SU-DHL-6 (cell line): ENCODE measurements around the gene DHRS7.

Experiments
- EZH2phosphoT487 ChIP-seq: fragments of 200-600 bp; sonication (generic), shearing (Covaris generic); conservative IDR thresholded peaks from 2 replicates; pipeline ENCODE4 v1.6.1; 2018; ENCODE audit warnings: mild to moderate bottlenecking, antibody characterized with exemption, low read length, moderate library complexity, mixed read lengths
- TF ChIP-seq, protein P1 (sequence below): fragments of 200-600 bp; sonication (generic); IDR thresholded peaks from one replicate; pipeline ENCODE4 v1.5.1; 2017; ENCODE audit warnings: antibody characterized with exemption, mild to moderate bottlenecking, low read length, moderate library complexity; ENCODE audit not compliant: insufficient read depth, poor library complexity, severe bottlenecking

DNA sequence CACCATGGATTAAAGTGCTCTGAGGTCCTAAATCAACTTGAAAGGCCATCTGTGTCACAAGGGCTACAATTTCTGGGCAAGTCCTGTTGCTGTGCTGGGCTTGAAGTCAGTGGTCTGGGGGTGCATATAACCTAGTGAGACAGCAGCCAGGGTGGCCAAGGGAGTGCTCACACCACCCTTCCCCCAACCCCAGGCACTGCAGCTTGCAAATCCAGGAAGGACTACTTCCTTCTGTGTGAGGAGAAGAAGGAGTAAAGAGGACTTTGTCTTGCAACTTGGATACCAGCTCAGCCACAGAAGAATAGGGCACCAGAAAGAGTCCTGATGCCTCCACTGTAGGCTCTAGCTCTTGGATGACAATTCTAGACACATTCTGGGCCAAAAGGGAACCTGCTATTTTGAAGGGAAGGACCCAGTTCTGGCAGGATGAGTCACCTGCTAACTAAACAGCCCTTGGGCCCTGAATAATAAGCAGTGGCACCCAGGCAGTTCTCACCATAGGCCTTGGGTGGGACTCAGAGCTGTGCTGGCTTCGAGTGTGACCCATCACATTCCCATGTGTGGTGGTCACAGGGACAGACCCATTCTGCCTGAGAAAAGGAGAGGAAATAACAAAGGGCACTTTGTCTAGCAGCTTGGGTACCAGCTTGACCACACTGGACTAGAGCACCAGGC, 32.6 kb upstream of the DHRS7 start:
- TF ChIP-seq, protein P1, sequence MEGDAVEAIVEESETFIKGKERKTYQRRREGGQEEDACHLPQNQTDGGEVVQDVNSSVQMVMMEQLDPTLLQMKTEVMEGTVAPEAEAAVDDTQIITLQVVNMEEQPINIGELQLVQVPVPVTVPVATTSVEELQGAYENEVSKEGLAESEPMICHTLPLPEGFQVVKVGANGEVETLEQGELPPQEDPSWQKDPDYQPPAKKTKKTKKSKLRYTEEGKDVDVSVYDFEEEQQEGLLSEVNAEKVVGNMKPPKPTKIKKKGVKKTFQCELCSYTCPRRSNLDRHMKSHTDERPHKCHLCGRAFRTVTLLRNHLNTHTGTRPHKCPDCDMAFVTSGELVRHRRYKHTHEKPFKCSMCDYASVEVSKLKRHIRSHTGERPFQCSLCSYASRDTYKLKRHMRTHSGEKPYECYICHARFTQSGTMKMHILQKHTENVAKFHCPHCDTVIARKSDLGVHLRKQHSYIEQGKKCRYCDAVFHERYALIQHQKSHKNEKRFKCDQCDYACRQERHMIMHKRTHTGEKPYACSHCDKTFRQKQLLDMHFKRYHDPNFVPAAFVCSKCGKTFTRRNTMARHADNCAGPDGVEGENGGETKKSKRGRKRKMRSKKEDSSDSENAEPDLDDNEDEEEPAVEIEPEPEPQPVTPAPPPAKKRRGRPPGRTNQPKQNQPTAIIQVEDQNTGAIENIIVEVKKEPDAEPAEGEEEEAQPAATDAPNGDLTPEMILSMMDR = no peak
- no peak for TF ChIP-seq EZH2phosphoT487
